HepG2 (cell line): ENCODE data around the gene TNFAIP8L1. TPM values are rescaled to one million over a fixed set of nuclear protein-coding genes. Genes with fewer than 3 reads are reported as not detected.

Experiments
- ARID3A ChIP-seq: IDR thresholded peaks from 2 replicates; pipeline ENCODE4 v1.6.1; 2012; ENCODE audit warnings: low read depth, low read length, improper control_type of control experiment
- CBX2 ChIP-seq, 2 experiments: fragments of 200-600 bp in 1 of 2; sonication (generic); formaldehyde crosslinking in 1 of 2; IDR thresholded peaks; 2 replicates each; pipeline versions ENCODE4 v1.7.0 to v1.8.1; 2018 to 2022; ENCODE audit warnings: low read depth in 2 of 2, low read length in 1 of 2, mild to moderate bottlenecking in 1 of 2, missing genetic modification reagents in 1 of 2
- EED ChIP-seq: sonication (generic); formaldehyde crosslinking; IDR thresholded peaks from 2 replicates; pipeline ENCODE4 v1.5.0; 2020; ENCODE audit warnings: mild to moderate bottlenecking, missing genetic modification reagents
- FOXA3 ChIP-seq: IDR thresholded peaks from 2 replicates; pipeline ENCODE4 v1.6.1; 2016; ENCODE audit warnings: missing genetic modification reagents, missing compliant biosample characterization
- MTF1 ChIP-seq: sonication (generic); formaldehyde crosslinking; IDR thresholded peaks from 2 replicates; pipeline ENCODE4 v1.5.0; 2020; ENCODE audit warnings: missing genetic modification reagents
- MZF1 ChIP-seq: sonication (generic); formaldehyde crosslinking; IDR thresholded peaks from 2 replicates; pipeline ENCODE4 v1.8.1; 2023; ENCODE audit warnings: mild to moderate bottlenecking, missing genetic modification reagents, borderline replicate concordance
- RFX5 ChIP-seq: IDR thresholded peaks from 2 replicates; pipeline ENCODE4 v1.6.1; 2011; ENCODE audit warnings: low read depth, low read length, improper control_type of control experiment
- RXRB ChIP-seq: IDR thresholded peaks from 2 replicates; pipeline ENCODE4 v1.6.1; 2016; ENCODE audit warnings: borderline replicate concordance, missing genetic modification reagents, missing compliant biosample characterization
- SPEN ChIP-seq: sonication (generic); formaldehyde crosslinking; IDR thresholded peaks from 2 replicates; pipeline ENCODE4 v1.5.1; 2020; ENCODE audit warnings: low read depth, mild to moderate bottlenecking, missing genetic modification reagents
- TRAFD1 ChIP-seq: sonication (generic); formaldehyde crosslinking; IDR thresholded peaks from 2 replicates; pipeline ENCODE4 v1.5.1; 2020; ENCODE audit warnings: missing genetic modification reagents, mild to moderate bottlenecking, borderline replicate concordance
- YY1 ChIP-seq: IDR thresholded peaks from 2 replicates; pipeline ENCODE4 v1.6.1; 2011; ENCODE audit warnings: low read length, low read depth, moderate library complexity, mild to moderate bottlenecking; ENCODE audit not compliant: insufficient read depth, insufficient replicate concordance
- ZBTB3 ChIP-seq: sonication (generic); formaldehyde crosslinking; IDR thresholded peaks from 2 replicates; pipeline ENCODE4 v1.4.0; 2020; ENCODE audit warnings: low read depth, mild to moderate bottlenecking, moderate library complexity, missing genetic modification reagents, borderline replicate concordance
- ZNF20 ChIP-seq: sonication (generic); formaldehyde crosslinking; IDR thresholded peaks from 2 replicates; pipeline ENCODE4 v1.4.0; 2020; ENCODE audit warnings: mild to moderate bottlenecking, moderate library complexity, missing genetic modification reagents
- ZNF543 ChIP-seq: sonication (generic); formaldehyde crosslinking; IDR thresholded peaks from 2 replicates; pipeline ENCODE4 v1.4.0; 2020; ENCODE audit warnings: mild to moderate bottlenecking, missing genetic modification reagents
- ZNF558 ChIP-seq: sonication (generic); formaldehyde crosslinking; IDR thresholded peaks from 2 replicates; pipeline ENCODE4 v1.9.0; 2022; ENCODE audit warnings: mild to moderate bottlenecking, missing genetic modification reagents, borderline replicate concordance
- ZNF609 ChIP-seq: sonication (generic); formaldehyde crosslinking; IDR thresholded peaks from 2 replicates; pipeline ENCODE4 v1.4.0; 2020; ENCODE audit warnings: mild to moderate bottlenecking, missing genetic modification reagents, borderline replicate concordance
- ZNF678 ChIP-seq: sonication (generic); formaldehyde crosslinking; IDR thresholded peaks from 2 replicates; pipeline ENCODE4 v1.4.0; 2020; ENCODE audit warnings: mild to moderate bottlenecking, missing genetic modification reagents
- ZNF724P ChIP-seq: sonication (generic); formaldehyde crosslinking; IDR thresholded peaks from 2 replicates; pipeline ENCODE4 v1.8.0; 2022; ENCODE audit warnings: missing genetic modification reagents, borderline replicate concordance
- ZNF790 ChIP-seq: sonication (generic); formaldehyde crosslinking; IDR thresholded peaks from 2 replicates; pipeline ENCODE4 v1.8.0; 2022; ENCODE audit warnings: missing genetic modification reagents, mild to moderate bottlenecking, borderline replicate concordance
- ZNF841 ChIP-seq: sonication (generic); formaldehyde crosslinking; IDR thresholded peaks from 2 replicates; pipeline ENCODE4 v1.8.1; 2023; ENCODE audit warnings: missing genetic modification reagents, borderline replicate concordance
- polyA plus RNA-seq, 8 experiments: library from polyadenylated mRNA; depleted of rRNA in 3 of 8; stranded (reverse) in 7 of 8; unstranded in 1 of 8; fragments of >200 nt; fragmentation: Illumina TruSeq in 4 of 8; extraction: Trizol in 4 of 8; gene quantifications; 2 replicates each; pipeline versions ENCODE4 v1.2.1 to v1.2.3, GENCODE V29; 2011 to 2016; ENCODE audit warnings: low read depth in 4 of 8, missing spikeins in 1 of 8, mixed read lengths in 1 of 8; ENCODE audit not compliant: insufficient read depth in 1 of 8
- total RNA-seq, 5 experiments: library from RNA; depleted of rRNA; stranded (reverse); fragments of >200 nt; fragmentation: Illumina TruSeq; extraction: Trizol; gene quantifications; 2 replicates each; pipeline ENCODE4 v1.2.3, GENCODE V29; 2016; ENCODE audit warnings: low read depth in 1 of 5

Gene TNFAIP8L1
- total and polyA plus RNA-seq, 2 of the 13 experiments (the other 11 are each of a cell fraction or from before 2014, with no cell fraction given), result 13.4 to 21.4 TPM

GRCh38 chr19:4669723-4670480, 30.6 kb downstream of the TNFAIP8L1 start, which contains the start of gene MYDGF (continued):
- TF ChIP-seq ZNF790 (CRISPR knock-in tag) (no peak; the same call in 1 of the 2 replicates), CBX2 (IDR thresholded peaks at IDR 0.05; ENCODE audit: low read depth, low read length) (no peak), CBX2 (CRISPR knock-in tag; IDR thresholded peaks at IDR 0.05; ENCODE audit: low read depth) (no peak), ZNF543 (peak; percentile 65; the same call in 1 of the 2 replicates), FOXA3 (CRISPR knock-in tag) (peak; percentile 53; the same call in 1 of the 2 replicates), MZF1 (CRISPR knock-in tag) (no peak), RXRB (CRISPR knock-in tag) (no peak), EED (CRISPR knock-in tag) (0 out of 2 replicates have a peak, but pooled peaks have one; percentile 24), RFX5 (0 out of 2 replicates have a peak, but pooled peaks have one; percentile 9), ZNF609 (CRISPR knock-in tag) (peak; percentile 56; the same call in 1 of the 2 replicates), SPEN (CRISPR knock-in tag) (peak; percentile 67; the same call in 1 of the 2 replicates), ZNF558 (no peak; the same call in 1 of the 2 replicates), ZNF724P (CRISPR knock-in tag) (no peak), TRAFD1 (CRISPR knock-in tag) (no peak), MTF1 (CRISPR knock-in tag) (no peak), ARID3A (peak; percentile 20; the same call in 1 of the 2 replicates), ZBTB3 (CRISPR knock-in tag) (no peak), ZNF20 (CRISPR knock-in tag) (0 out of 2 replicates have a peak, but pooled peaks have one; percentile 37), ZNF678 (CRISPR knock-in tag) (peak; percentile 92; the same call in 1 of the 2 replicates), YY1 (peak; percentile 99), ZNF841 (no peak)
